SU-DHL-6 (cell line): ENCODE measurements around the gene ARFGEF3.

Source experiments
- H2AFZ ChIP-seq: fragments of 200-600 bp; sonication (generic); 2 replicates; pipeline ENCODE4 v1.6.1; 2014; ENCODE audit warnings: low read depth, mild to moderate bottlenecking, moderate library complexity, mixed read lengths, antibody characterized with exemption, low read length; ENCODE audit not compliant: severe bottlenecking
- H3F3A ChIP-seq: fragments of 200-600 bp; shearing (Covaris generic); 2 replicates; pipeline ENCODE4 v1.6.0; 2016; ENCODE audit warnings: antibody characterized with exemption, mild to moderate bottlenecking; ENCODE audit not compliant: insufficient read depth
- H3K27ac ChIP-seq: fragments of 200-600 bp; sonication (generic); 2 replicates; pipeline ENCODE4 v1.5.1; 2016; ENCODE audit warnings: low read depth, mild to moderate bottlenecking, low read length, moderate library complexity, mixed read lengths
- H3K27me3 ChIP-seq: fragments of 200-600 bp; sonication (generic), shearing (Covaris generic); 2 replicates; pipeline ENCODE4 v1.6.0; 2014; ENCODE audit warnings: mild to moderate bottlenecking, low read length
- H3K36me3 ChIP-seq: fragments of 200-600 bp; sonication (generic); 2 replicates; pipeline ENCODE4 v1.6.1; 2014; ENCODE audit warnings: mild to moderate bottlenecking, low read length, mixed read lengths
- H3K4me2 ChIP-seq: fragments of 300-600, 200-600 bp; shearing (Covaris generic), sonication (generic); 2 replicates; pipeline ENCODE4 v1.6.0; 2014; ENCODE audit warnings: low read length, low read depth, mild to moderate bottlenecking; ENCODE audit not compliant: poor library complexity, severe bottlenecking
- H3K4me3 ChIP-seq: fragments of 200-600 bp; sonication (generic); 2 replicates; pipeline ENCODE4 v1.5.1; 2014; ENCODE audit warnings: antibody characterized with exemption, low read length, mild to moderate bottlenecking, mixed read lengths; ENCODE audit not compliant: insufficient read depth, poor library complexity, severe bottlenecking
- H3K79me2 ChIP-seq: fragments of 200-600 bp; sonication (generic); 2 replicates; pipeline ENCODE4 v1.6.1; 2014; ENCODE audit warnings: mild to moderate bottlenecking, low read length, moderate library complexity; ENCODE audit not compliant: insufficient read depth
- H3K9ac ChIP-seq: fragments of 200-600 bp; sonication (generic); 2 replicates; pipeline ENCODE4 v1.7.0; 2014; ENCODE audit warnings: mild to moderate bottlenecking, low read length
- H3K9me2 ChIP-seq: fragments of 200-600 bp; sonication (generic); replicated peaks from 2 replicates; pipeline ENCODE4 v1.6.1; 2014; ENCODE audit warnings: low read length; ENCODE audit not compliant: insufficient read depth
- H3K9me3 ChIP-seq: fragments of 200-600 bp; sonication (generic); 2 replicates; pipeline ENCODE4 v1.6.1; 2014; ENCODE audit warnings: low read length, mixed read lengths; ENCODE audit not compliant: insufficient read depth
- H4K20me1 ChIP-seq: fragments of 200-600 bp; sonication (generic); 2 replicates; pipeline ENCODE4 v1.6.1; 2014; ENCODE audit warnings: low read depth, mild to moderate bottlenecking, antibody characterized with exemption, low read length, moderate library complexity, mixed read lengths
- CTCF ChIP-seq: fragments of 200-600 bp; sonication (generic); IDR thresholded peaks from one replicate; pipeline ENCODE4 v1.5.1; 2017; ENCODE audit warnings: antibody characterized with exemption, mild to moderate bottlenecking, low read length, moderate library complexity; ENCODE audit not compliant: insufficient read depth, poor library complexity, severe bottlenecking
- EZH2phosphoT487 ChIP-seq: fragments of 200-600 bp; sonication (generic), shearing (Covaris generic); conservative IDR thresholded peaks from 2 replicates; pipeline ENCODE4 v1.6.1; 2018; ENCODE audit warnings: mild to moderate bottlenecking, antibody characterized with exemption, low read length, moderate library complexity, mixed read lengths

Gene ARFGEF3

GRCh38 chr6:138278326-138278725 is 116.6 kb downstream of the ARFGEF3 start:
- TF ChIP-seq EZH2phosphoT487 = no peak
- TF ChIP-seq CTCF = no peak
- no peak overlapping the region for H2AFZ ChIP-seq

GRCh38 chr6:138285800-138286199 is 124.1 kb downstream of the ARFGEF3 start:
- no peaks in the 10 kb centered on the region for H3K36me3 ChIP-seq
- no peak overlapping the region for H3K4me2 ChIP-seq
- no peaks in the 10 kb centered on the region for H4K20me1 ChIP-seq
- no peak for TF ChIP-seq EZH2phosphoT487
- TF ChIP-seq CTCF = no peak
- no peak overlapping the region for H3K9ac ChIP-seq
- H3K27ac ChIP-seq = no peak overlapping the region
- H3K79me2 ChIP-seq = no peaks in the 10 kb centered on the region
- H3K27me3 ChIP-seq = no peaks in the 10 kb centered on the region
- H3K9me3 ChIP-seq = no peaks in the 10 kb centered on the region
- H3K9me2 ChIP-seq = no peaks in the 10 kb centered on the region
- H2AFZ ChIP-seq = no peak overlapping the region
- no peak overlapping the region for H3K4me3 ChIP-seq
- no peaks in the 10 kb centered on the region for H3F3A ChIP-seq

More at GRCh38 chr6:138278326-138278725, 116.6 kb downstream of the ARFGEF3 start:
- Histone ChIP-seq H3K9ac (no peak overlapping the region), H3K9me3 (no peaks in the 10 kb centered on the region), H3K36me3 (no peaks in the 10 kb centered on the region), H4K20me1 (no peaks in the 10 kb centered on the region), H3K9me2 (no peaks in the 10 kb centered on the region), H3K27me3 (no peaks in the 10 kb centered on the region), H3K27ac (no peak overlapping the region), H3K4me3 (no peak overlapping the region), H3K4me2 (no peak overlapping the region), H3F3A (no peaks in the 10 kb centered on the region), H3K79me2 (no peaks in the 10 kb centered on the region)

- H3K9me2 ChIP-seq = no peaks in the 10 kb centered on the region
- no peak for TF ChIP-seq CTCF
- TF ChIP-seq EZH2phosphoT487 = no peak
- no peaks in the 10 kb centered on the region for H3K27me3 ChIP-seq
- H3K36me3 ChIP-seq = no peaks in the 10 kb centered on the region
- H3K27ac ChIP-seq = no peak overlapping the region
- H3K9ac ChIP-seq = no peak overlapping the region
- no peak overlapping the region for H3K4me2 ChIP-seq
- no peaks in the 10 kb centered on the region for H3F3A ChIP-seq
- no peaks in the 10 kb centered on the region for H3K79me2 ChIP-seq
- H3K4me3 ChIP-seq = no peak overlapping the region
- no peaks in the 10 kb centered on the region for H3K9me3 ChIP-seq
- no peak overlapping the region for H2AFZ ChIP-seq
- H4K20me1 ChIP-seq = no peaks in the 10 kb centered on the region
Measured at GRCh38 chr6:138286698-138287097, 125.0 kb downstream of the ARFGEF3 start.
